Sigmoid colon (tissue), 4 donors: ENCODE data around the gene ARRB2.

Experiments
- CTCF ChIP-seq, 4 experiments: fragments of 450-650 bp in 3 of 4; fragments of 200-600 bp in 1 of 4; IDR thresholded peaks; one replicate each; pipeline ENCODE4 v1.5.1; 2016 to 2019; ENCODE audit warnings: antibody characterized with exemption in 4 of 4, mild to moderate bottlenecking in 3 of 4, moderate library complexity in 2 of 4
- POLR2A ChIP-seq, 2 donors: fragments of 450-650 bp; IDR thresholded peaks; one replicate each; pipeline ENCODE4 v1.6.1; 2016; ENCODE audit warnings: antibody characterized with exemption in 2 of 2, mild to moderate bottlenecking in 2 of 2, moderate library complexity in 2 of 2
- POLR2AphosphoS5 ChIP-seq, 4 donors: sonication (generic); formaldehyde crosslinking; IDR thresholded peaks; one replicate each; pipeline ENCODE4 v1.6.1; 2017; ENCODE audit warnings: antibody characterized with exemption in 4 of 4

GRCh38 chr17:4725646-4726310, 15.3 kb downstream of the ARRB2 start:
- TF ChIP-seq CTCF (IDR thresholded peaks at IDR 0.05) (no peak), POLR2A (IDR thresholded peaks at IDR 0.05) (no peak), POLR2AphosphoS5 (IDR thresholded peaks at IDR 0.05) (no peak)
